A172 (cell line): ENCODE results near the gene PHOX2A. TPM values are rescaled to one million over a fixed set of nuclear protein-coding genes. Genes with fewer than 3 reads are reported as not detected.

ENCODE experiments used
- total RNA-seq: library from RNA; depleted of rRNA; stranded (reverse); fragments of >200 nt; shearing (Covaris generic); gene quantifications from 2 replicates; pipeline ENCODE4 v1.2.3, GENCODE V29; 2014; rRNA removed

The PHOX2A gene
- total RNA-seq, 1 experiment from 2014 or later = not detected

Other genes with a start within 250 kb of the PHOX2A start
- gene IL18BP, start 245.3 kb downstream of the PHOX2A start, total RNA-seq = 1.6 and 3.9 TPM in 2 replicates
- 113 and 161 TPM in 2 replicates for gene NUMA1, start 163.6 kb downstream of the PHOX2A start, total RNA-seq
- gene LRRC51, start 163.3 kb downstream of the PHOX2A start, total RNA-seq = 10.9 and 20.3 TPM in 2 replicates
- gene LAMTOR1, start 140.9 kb downstream of the PHOX2A start, total RNA-seq = 147 and 168 TPM in 2 replicates
- gene TOMT, start 138.3 kb downstream of the PHOX2A start, total RNA-seq = not detected in 2 replicates
- gene ANAPC15, start 131.5 kb downstream of the PHOX2A start, total RNA-seq = 81.5 and 94.6 TPM in 2 replicates
- not detected in 2 replicates for gene FOLR3, start 108.5 kb downstream of the PHOX2A start, total RNA-seq
- 0.50 TPM in 1 of 2 replicates, not detected in the other for gene FOLR1, start 52.0 kb downstream of the PHOX2A start, total RNA-seq
- not detected in 2 replicates for gene FOLR2, start 27.4 kb downstream of the PHOX2A start, total RNA-seq
- 55.7 and 73.0 TPM in 2 replicates for gene INPPL1, start 19.4 kb downstream of the PHOX2A start, total RNA-seq
- gene CLPB, start 190.4 kb upstream of the PHOX2A start, total RNA-seq = 41.7 and 48.8 TPM in 2 replicates